GM18868 (cell line): ENCODE measurements around the gene OGDH.
A peak's percentile ranks its signal among the peaks of the same experiment; 100 is the strongest.

Experiments used
- ATAC-seq: cut with Tn5 transposase; IDR thresholded peaks from one replicate; pipeline ENCODE4 v1.9.1; 2021; ENCODE audit warnings: mild to moderate bottlenecking, moderate library complexity; ENCODE audit not compliant: unreplicated experiment

The OGDH gene

GRCh38 chr7:44733708-44734481, 127.5 kb downstream of the OGDH start:
- no peak for ATAC-seq

- ATAC-seq = peak; percentile 75
Observed at GRCh38 chr7:44735403-44736165, 129.2 kb downstream of the OGDH start.

- ATAC-seq = no peak
Observed at GRCh38 chr7:44736896-44737295, 130.5 kb downstream of the OGDH start.

GRCh38 chr7:44738051-44738723, 131.8 kb downstream of the OGDH start:
- no peak for ATAC-seq

GRCh38 chr7:44738876-44739665, 132.6 kb downstream of the OGDH start:
- no peak for ATAC-seq

GRCh38 chr7:44740055-44740454, 133.6 kb downstream of the OGDH start:
- no peak for ATAC-seq

- no peak for ATAC-seq
Observed at GRCh38 chr7:44743750-44744149, 137.3 kb downstream of the OGDH start.

- peak; percentile 70 for ATAC-seq
Observed at GRCh38 chr7:44748045-44748947, 141.9 kb downstream of the OGDH start, which contains the start of gene ZMIZ2. TSS of gene ZMIZ2 (plus strand) at chr7:44748847. CDS start at chr7:44756250, 7,403 bp downstream.

GRCh38 chr7:44748948-44749731, 142.7 kb downstream of the OGDH start:
- no peak for ATAC-seq

GRCh38 chr7:44749992-44750391, 143.6 kb downstream of the OGDH start:
- ATAC-seq = no peak

GRCh38 chr7:44750424-44750823, 144.0 kb downstream of the OGDH start:
- ATAC-seq = no peak

GRCh38 chr7:44750921-44751571, 144.6 kb downstream of the OGDH start:
- ATAC-seq = peak; percentile 74

- no peak for ATAC-seq
Observed at GRCh38 chr7:44752822-44753221, 146.4 kb downstream of the OGDH start.

GRCh38 chr7:44754802-44755697, 148.6 kb downstream of the OGDH start:
- no peak for ATAC-seq

GRCh38 chr7:44755698-44756627, 149.5 kb downstream of the OGDH start:
- ATAC-seq = no peak

- ATAC-seq = no peak
Observed at GRCh38 chr7:44756904-44757303, 150.5 kb downstream of the OGDH start.
